UCSD-AML1 (cell line): ENCODE results near the gene CCDC6.
"Not testable (repeated sequence)": the region's sequence is repeated elsewhere in the genome, so short reads cannot be mapped to it uniquely, and the experiment has no call there.

ENCODE experiments used
- DNase-seq: peaks from one replicate; lab custom pipeline; 2025; ENCODE audit not compliant: unreplicated experiment; lab: John Stamatoyannopoulos, UW

The CCDC6 gene

GRCh38 chr10:59881640-59882039, 24.7 kb downstream of the CCDC6 start:
- DNase-seq, result no peak

GRCh38 chr10:59880971-59881510, 25.3 kb downstream of the CCDC6 start:
- DNase-seq, result no peak

- DNase-seq, result no peak
Observed at GRCh38 chr10:59880019-59880717, 26.2 kb downstream of the CCDC6 start.

- DNase-seq, result no peak
Observed at GRCh38 chr10:59879363-59879913, 26.9 kb downstream of the CCDC6 start.

- no peak for DNase-seq
Observed at GRCh38 chr10:59878915-59879314, 27.4 kb downstream of the CCDC6 start.

GRCh38 chr10:59878289-59878688, 28.1 kb downstream of the CCDC6 start:
- DNase-seq, result no peak

GRCh38 chr10:59877191-59877671, 29.1 kb downstream of the CCDC6 start:
- DNase-seq, result no peak

- DNase-seq, result no peak
Observed at GRCh38 chr10:59876695-59877094, 29.7 kb downstream of the CCDC6 start.

DNA sequence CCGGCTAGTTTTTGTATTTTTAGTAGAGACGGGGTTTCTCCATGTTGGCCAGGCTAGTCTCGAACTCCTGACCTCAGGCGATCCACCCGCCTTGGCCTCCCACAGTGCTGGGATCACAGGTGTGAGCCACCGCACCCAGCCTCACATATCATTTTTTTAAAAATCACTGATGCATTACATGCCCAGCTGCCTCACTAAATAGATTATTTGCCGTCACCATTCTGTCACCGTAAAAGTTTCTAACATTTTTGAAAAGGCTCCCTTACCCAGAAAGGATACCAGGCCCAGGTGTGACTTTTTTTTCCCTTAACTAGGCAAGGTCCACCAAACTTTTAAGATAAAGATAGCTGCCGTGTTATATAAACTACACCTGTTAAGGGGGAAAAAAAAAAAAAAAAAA, 30.1 kb downstream of the CCDC6 start:
- not testable (repeated sequence) for DNase-seq

GRCh38 chr10:59873896-59874295, 32.5 kb downstream of the CCDC6 start:
- DNase-seq, result no peak

DNA sequence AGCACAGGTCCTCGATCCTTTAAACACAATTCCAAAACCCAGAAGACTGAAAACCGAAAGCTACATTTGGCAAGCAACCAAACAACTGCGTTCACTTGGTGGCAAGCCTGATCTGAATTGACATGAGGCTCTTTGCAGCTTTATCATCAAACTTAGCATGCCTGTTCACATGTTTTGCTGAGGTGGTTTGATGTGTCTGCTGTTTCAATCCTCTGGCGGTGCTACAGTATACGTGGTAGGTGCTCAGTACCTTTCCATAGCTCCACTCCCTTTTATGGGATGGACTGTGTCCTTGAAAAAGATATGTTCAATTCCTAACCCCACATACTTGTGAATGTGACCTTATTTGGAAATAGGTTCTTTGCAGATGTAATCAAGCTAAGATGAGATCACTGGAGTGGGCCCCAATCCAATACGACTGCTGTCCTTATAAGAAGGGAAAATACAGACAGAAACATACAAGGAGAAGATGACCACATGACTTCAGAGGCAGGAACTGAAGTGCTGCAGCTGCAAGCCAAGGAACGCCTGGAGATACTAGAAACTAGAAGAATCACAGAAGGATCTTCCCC, 33.4 kb downstream of the CCDC6 start:
- DNase-seq, result no peak

- no peak for DNase-seq
Observed at GRCh38 chr10:59870152-59870551, 36.2 kb downstream of the CCDC6 start.

- DNase-seq, result no peak
Observed at GRCh38 chr10:59869594-59869940, 36.8 kb downstream of the CCDC6 start.

- no peak for DNase-seq
Observed at GRCh38 chr10:59868696-59869593, 37.4 kb downstream of the CCDC6 start.

DNA sequence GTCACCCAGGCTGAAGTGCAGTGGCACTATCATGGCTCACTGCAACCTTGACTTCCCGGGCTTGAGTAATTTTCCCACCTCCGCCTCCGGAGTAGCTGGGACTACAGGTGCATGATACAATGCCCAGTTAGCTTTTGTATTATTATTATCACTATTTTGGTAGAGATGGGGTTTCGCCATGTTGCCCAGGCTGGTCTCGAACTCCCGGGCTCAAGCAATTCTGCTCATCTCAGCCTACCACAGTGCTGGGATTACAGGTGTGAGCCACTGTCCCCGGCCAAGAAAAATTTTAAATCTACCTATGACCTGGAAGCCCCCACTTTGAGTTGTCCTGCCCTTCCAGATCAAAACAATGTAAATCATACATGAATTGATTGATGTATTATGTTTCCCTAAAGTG, 38.8 kb downstream of the CCDC6 start:
- DNase-seq, result no peak

DNA sequence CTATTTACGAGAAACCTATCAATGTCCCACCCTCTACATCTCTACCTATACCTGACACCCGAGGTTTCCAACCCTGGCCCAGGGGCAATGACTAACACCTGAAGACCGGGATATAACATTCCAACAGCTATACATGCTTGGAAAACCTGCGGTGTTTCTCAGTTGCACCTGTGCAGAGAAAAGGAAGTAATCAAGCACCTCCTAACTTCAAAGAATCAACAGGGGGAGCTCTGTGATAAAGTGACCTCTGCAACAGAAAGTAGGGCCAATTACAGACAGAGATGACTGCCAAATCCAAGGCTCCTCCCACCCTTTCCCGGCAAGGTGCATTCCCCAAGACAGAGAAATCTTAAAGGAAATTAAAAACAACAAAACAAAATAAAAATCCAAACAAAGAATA, 41.3 kb downstream of the CCDC6 start:
- no peak for DNase-seq

DNA sequence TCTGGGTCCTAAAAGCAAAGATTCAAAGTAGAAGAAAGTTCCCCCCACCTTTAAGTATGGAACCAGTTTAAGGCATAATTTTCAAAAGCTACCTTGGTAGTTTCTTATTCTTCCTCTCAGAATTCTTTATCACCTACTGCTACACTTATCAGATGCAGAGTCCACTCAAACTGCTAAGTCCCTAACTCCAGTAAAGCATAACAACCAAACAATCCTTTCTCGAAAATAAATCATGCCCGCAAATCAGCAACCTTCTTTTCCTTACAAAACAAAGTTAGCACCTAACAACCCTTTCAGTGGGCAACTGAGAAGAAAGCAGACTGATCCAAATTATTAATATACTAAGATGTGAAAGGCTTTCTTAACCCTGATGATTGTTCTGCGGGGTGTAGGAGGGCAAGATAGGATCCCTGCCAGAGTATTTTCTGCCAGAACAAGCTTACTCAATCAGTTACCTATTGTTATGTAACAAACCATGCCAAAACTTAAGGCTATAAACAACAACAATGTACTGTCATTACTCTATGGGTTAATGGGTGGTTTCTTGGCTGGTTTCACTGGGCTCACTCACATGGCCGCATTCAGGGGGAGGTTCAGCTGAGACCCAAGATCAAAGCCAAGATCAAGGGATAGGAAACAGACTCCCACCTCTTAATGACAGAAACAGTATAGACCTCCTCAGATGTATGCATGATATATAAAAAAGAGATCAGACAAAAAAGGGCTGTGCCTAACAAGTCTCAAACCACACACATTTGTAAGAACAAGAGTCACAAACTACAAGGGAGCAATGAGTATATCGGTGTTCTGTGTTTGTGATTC, 42.0 kb downstream of the CCDC6 start:
- DNase-seq, result no peak

- DNase-seq, result no peak
Observed at GRCh38 chr10:59859570-59859969, 46.8 kb downstream of the CCDC6 start.

- DNase-seq, result no peak
Observed at GRCh38 chr10:59857921-59858320, 48.4 kb downstream of the CCDC6 start.

DNA sequence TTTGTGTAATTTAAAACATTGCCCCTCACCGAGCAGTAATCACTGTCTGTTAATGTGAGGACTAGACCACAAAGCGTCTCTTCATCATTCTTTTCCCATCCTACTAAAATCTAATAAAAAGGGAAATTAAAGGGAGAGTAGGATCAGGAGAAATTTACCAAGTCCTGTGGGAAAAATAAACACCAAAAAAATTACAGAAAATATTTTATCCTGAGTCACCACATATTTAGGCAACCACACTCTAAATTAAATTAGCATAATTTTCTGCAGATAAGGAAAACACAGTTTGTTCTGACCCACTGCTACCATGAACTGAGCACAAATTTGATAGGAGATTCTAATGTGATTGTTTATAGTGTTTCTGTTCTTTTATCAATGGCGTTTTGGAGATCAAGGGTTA, 49.3 kb downstream of the CCDC6 start:
- no peak for DNase-seq

- DNase-seq, result no peak
Observed at GRCh38 chr10:59856104-59856503, 50.3 kb downstream of the CCDC6 start.
